GM18873 (cell line): Measurements from ENCODE around the gene SLC30A2.

Source experiments
- ATAC-seq: cut with Tn5 transposase; IDR thresholded peaks from one replicate; pipeline ENCODE4 v1.9.1; 2021; ENCODE audit warnings: mild to moderate bottlenecking, moderate library complexity, moderate number of reproducible peaks; ENCODE audit not compliant: unreplicated experiment, low FRiP score

The SLC30A2 gene

DNA sequence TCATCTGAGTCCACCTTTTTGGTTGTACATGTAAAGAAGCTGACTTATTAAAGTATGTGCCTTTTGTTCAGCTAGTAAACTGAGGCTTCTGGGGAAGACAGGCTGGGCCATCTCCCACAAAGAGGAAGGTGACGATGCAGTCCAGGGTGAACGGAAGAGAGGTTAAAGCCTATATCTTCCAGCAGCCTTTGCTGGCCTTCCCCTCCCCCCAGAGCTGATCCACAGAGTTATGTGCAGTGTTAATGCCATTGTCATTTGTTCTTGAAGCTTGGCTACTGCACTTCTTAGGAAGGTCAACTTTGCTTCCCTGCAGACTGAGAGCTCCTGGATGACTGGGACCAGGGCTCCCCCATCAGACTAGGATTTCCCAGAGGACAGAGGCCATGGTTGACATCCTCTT is 2.2 kb downstream of the SLC30A2 start:
- no peak for ATAC-seq

DNA sequence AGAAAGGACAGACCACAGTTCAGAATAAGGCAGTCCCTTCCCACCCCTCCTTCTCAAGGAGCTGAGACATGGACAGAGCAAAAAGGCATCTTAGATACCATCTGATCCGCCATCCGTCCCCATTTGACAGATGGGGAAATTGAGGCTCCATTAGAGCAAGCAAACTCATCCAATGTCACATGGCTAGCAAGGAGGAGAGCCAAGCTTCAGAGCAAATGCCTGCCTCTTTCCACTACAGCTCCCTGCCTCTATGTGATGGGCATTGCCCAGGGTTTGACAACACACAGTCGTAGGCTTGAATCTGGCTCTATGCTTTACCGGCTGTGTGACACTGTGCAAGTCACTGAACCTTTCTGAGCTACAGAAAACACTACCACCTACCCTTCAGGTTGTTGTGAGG is 3.9 kb downstream of the SLC30A2 start:
- no peak for ATAC-seq

DNA sequence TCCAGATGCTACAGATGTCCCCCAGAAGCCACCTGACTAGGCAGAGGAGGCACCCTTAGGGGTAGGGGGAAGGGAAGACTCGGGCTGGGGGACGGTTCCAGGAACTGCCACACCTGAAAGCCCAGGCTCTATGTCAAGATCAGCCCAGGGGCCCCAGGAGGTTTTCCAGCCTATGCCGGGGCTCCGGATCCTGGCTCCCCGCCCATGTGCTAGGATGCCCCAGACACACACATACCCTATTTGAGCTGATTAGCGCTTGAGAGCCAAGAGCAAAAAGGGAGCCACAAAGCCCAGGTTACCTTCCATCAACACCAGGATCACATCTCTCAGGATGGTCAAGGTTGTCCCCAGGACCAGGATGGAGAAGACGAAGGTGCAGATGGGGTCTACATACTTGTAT is 4.5 kb downstream of the SLC30A2 start:
- ATAC-seq: no peak

DNA sequence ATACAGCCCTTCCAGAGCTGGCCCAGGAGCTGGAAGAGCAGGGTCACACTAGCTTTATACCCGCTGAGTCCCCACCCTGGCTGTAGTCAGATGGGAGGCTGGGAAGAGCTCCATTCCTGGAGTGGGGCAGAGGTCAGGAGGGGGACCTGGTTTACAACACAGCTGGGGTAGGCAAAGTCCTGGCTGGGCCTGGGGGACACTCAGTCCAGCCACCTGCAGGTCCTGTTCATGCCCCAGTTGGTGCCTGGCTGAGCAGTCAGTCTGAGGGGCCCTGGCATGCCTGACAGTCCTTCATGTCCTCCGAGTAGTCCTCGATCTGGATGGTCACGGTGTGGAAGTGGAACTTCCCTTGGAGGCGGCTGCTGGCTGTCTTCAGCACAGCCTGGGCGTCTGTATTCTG is 7.0 kb downstream of the SLC30A2 start:
- no peak for ATAC-seq

DNA sequence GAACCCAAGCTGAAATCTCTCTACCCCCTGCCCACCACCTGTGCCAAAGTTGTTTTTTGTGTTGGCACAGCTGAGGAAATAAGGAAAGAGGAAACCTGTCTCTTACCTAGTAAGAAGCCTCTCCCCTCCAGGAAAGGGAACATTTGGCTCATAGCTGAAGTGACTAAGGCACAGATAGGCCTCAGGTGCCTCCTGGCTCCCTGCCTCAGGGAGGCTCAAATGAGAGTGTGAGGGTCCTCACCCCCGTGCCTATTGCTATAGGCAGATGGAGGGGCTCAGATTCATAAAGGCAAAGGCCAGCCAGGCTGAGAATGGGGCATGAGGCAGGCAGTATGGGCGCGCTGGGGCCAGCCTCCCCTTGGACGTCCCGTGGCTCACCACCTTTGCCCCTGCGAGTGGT is 7.4 kb downstream of the SLC30A2 start:
- ATAC-seq: no peak

DNA sequence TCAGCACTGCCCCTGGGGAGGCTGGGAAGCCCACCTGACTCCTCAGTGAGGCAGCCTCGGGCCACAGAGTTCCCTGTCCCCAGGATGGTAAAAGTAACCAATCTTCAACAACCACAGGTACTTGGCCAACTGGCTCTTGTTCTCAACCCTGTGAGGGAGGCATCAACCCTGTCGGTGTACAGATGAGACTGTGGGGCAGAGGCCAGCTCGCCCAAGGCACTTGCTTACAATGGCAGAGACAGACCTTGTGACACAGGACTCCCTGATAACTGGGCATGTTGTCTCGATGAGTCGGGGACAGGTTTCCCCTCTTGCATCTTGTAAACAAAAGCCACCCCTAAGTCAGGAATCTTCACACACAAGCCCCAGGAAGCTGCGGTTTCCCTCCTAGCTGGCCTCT is 8.0 kb downstream of the SLC30A2 start:
- ATAC-seq: no peak

DNA sequence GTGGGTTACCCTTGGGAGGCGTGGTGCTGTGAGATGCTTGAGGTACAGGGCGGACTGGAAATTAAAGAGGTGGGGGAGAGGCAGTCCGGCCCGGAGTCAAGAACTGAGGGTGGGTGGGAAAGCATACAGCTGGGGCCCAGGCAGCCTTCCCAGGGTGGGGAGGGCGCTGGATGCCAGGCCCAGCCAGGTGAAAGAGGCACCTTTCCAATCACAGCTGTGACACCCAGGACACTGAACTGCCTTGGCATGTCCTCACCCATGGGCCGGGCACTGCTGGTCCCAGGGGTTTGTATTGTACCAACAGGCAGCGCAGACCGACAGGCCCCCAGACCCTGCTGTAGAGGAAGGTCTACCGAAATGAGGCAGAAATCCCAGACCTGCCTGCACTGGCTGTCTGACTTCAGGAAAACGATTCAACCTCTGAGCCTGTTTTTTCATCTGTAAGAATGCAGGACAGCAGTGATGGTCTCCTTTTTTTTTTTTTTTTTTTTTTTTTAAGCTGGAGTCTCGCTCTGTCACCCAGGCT is 9.1 kb downstream of the SLC30A2 start:
- no peak for ATAC-seq

DNA sequence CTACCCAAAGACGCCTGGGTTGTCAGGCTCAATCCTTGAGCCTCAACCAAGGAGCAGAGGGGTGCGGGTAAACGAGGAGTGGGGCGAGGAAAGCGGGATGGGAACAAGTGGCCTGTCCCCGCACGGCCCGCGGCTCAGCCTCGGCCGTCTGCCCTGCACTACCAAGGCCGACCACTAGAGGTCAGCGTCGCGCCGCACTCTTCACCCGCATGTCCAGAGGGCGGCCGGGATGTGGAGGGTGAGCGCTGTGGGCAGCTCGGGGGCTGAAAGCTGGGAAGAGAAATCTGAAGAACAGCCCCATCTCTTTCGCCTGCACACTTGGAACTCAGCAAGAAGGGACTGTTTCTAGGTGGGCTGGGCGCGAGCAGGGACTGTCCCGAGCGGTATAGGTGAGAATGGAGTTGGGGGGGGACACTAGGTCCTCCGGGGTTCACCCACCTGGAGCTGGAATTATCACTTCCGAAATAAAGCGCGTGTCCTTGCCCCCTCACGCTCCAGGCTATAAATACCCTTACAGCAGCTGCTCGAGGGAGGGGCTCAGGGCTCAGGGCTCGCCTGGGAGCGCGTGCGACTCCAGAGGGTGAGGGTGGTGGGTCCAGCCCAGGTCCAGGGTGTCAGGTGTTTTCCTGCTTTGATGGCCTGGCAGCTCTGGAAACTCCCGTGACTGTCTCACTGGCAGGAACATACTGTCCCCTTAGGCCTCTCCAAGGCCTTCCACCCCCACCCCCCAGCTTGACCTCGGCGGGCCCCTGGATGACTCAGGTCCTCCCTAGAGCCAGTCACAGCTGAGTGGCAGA is 9.8 kb downstream of the SLC30A2 start:
- ATAC-seq: peak; percentile 52

DNA sequence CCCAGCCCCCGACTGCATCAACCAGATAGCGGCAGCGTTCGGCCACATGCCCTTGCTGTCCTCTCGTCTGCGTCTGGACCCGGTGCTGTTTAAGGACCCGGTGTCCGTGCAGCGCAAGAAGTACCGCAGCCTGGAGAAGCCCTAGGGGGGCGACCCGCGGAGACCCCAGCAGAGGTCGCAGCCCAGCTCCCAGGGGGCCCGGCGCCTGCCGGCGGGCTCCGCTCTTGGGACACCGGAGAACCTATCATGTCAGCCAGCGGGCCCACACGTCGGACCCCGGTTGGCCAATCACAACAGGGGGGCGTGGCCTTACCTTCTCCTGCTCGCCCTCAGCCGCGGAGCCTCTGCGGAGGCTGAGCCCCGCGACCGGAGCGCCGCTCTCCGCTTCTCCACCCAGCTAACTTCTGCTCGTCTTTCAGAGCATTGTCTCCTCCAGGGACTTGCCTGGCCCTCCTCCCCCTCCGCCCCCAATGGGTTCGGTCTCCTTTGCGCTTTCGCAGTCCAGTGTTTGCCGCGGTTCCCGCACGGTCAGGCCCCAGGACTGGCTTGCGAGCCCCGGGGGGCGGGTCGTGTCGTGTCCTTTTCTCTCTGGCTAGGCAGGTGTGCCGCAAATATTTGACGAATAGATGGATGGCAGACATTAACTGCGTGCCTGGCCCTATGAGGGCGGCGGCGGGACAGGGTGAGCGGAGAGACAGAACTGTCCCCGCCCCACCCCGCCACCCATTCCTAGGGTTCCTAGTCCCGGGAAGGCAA is 10.5 kb downstream of the SLC30A2 start:
- ATAC-seq: peak; percentile 68

DNA sequence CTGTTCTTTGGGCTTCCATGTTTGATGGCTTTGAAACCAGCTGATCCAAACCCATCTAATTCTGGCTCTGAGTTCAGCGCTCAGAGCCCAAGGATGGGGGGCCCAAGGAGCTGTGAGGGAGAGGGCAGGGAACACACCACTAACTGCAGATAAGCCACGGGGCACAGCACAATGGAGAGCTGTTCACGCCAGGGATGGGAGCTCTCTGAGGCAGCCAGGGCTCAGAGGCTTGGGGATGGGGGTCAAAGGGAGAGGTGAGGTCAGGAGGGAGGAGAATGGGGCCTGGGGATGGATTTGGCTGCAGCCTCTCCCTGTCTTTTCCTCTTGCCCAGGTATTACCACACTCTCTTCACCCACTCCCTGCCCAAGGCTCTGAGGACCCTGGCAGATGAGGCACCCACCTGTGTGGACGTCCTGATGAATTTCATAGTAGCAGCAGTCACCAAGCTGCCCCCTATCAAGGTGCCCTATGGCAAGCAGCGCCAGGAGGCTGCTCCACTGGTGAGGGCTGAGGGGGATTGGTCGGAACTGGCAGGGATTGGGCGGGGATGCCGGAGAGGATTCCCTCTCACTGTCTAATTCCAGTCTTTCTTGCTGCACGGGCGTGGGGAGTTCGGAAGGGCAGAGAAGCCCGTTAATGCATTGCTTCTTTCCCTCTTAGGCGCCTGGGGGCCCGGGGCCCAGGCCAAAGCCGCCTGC is 11.3 kb downstream of the SLC30A2 start:
- no peak for ATAC-seq

DNA sequence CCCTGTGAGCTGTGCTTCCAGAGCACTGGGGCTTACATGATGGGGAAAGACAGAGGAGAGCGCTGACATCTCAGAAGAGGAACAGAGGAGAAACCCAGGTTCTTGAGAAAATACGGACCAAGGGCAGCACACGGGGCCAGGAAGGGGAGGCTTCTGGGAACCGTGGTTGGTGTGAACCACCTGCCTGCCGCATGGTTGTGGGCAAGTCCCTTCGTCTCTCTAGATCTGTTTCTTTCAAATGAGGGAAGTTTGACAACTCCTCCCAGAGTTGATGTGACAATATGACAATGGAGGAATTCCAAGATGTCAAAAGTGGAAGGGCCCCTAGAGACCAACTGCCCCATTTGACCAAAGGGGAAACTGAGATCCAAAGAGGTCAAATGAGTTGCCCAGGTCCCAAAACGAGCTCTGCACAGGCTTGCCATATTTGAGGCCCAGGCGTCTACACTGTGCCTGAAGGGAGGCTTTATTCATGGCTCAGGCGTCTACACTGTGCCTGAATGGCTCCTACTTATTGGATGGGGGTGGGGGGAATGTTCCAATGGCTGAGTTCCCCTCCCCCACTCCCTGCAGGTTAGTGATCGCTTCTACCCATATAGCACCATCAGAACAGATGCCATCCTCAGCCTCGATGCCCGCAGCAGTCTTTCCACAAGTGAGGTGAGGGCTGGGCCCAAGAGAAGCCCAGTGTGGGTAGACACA is 13.1 kb downstream of the SLC30A2 start:
- ATAC-seq: no peak

DNA sequence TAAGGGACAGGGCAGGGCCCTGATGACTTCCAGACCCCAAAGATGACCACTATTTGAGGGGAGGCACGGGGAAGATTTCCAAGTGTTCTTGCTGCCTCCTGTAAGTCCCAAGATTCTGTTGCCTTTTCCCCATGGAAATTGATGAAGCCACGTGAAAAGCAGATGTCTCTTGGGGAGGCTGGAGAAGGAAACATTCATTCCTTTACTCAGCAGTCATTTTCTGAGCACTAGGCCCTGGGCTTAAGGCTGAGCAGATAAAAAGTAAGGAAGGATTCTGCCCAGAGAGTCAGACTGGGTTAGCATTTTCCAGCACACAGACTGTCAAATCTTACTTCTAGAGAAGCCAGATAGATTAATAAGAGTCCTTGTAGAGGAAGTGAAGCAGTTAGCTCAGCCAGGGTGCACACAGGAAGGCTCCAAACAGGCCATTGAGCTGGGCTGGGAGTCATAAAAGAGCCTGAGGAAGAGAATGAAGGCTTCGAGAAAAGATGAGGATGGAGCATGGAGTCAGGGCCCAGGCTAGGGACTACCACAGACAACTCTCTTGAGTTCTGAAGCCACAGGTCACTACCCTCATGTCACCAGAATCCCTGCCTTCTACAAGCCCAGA is 14.2 kb downstream of the SLC30A2 start:
- no peak for ATAC-seq

DNA sequence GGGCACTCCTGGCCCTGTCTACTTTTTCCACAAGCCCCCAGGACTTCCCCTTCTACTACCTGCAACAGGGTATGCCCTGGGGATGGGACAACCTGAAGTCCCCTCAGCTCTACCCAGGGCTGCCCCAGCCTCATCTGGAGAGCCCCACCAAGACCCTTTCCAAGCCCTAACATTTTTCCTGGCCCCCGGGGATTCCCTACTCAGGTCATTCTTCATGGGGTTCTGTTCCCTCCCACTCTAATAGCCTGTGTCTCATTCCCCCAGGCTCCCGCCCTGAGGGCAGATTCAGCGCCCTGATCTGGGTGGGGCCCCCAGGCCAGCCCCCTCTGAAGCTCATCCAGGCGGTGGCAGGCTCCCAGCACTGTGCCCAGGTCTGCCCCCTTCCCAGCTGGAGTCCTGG is 14.7 kb downstream of the SLC30A2 start:
- ATAC-seq: no peak

DNA sequence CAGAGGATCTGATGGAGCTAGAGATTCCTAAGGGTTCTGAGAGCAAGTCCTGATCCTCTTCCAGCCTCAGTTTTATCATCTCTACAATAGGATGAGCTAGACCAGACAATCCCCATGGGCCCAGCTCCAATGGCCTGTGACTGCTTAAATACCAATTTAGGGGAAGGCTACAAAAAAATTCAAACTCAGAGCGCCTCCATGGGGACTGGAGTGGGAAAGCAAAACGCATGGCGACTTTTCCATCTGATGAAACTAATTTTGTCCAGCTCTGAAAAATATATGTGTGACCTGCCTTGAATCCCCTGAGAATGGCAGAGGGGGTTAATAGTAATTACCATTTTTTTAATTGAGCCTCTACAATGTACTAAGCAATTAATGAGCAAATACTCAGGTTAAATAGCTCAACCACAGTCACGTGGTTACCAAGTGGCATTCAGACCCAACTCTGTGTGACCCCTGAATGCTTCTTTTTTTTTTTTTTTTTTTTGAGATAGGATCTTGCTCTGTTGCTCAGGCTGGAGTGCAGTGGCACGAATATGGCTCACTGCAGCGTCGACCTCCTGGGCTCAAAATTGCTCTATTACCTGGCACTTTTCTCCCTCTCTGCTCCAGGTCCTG is 15.9 kb downstream of the SLC30A2 start:
- ATAC-seq: no peak

DNA sequence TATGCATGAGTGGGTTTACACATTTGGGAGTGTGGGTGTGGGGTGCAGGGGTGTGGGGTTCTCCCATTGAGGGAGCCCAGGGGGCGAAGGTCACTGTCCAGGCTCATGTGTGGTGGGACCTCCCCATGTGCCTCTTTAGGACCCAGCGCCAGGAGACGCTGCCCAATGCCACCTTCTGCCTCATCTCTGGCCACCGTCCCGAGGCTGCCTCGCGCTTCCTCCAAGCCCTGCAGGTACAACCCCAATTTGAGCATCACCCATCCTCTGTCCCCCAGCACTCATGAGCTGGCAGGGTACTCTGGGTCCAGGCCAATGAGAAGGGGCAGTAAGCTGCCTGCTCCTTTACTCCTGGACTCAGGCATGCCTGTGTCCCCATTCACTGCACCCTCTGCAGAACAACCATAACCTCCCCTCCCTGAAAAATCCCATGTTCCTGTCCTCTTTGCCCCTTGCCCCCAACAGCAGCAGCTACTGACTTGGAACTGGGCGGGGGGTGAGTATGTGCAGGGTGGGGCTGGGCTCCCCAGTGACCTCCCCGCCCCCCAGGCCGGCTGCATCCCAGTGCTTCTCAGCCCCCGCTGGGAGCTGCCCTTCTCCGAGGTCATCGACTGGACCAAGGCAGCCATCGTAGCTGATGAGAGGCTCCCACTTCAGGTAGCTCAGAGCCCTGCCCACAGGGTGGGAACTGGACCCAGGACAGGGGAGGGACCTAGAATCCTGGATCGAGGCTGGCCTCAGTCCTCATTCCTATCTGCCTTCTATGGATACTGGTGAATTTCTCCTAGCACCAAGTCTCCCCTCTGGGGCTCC is 16.7 kb downstream of the SLC30A2 start:
- ATAC-seq: no peak

DNA sequence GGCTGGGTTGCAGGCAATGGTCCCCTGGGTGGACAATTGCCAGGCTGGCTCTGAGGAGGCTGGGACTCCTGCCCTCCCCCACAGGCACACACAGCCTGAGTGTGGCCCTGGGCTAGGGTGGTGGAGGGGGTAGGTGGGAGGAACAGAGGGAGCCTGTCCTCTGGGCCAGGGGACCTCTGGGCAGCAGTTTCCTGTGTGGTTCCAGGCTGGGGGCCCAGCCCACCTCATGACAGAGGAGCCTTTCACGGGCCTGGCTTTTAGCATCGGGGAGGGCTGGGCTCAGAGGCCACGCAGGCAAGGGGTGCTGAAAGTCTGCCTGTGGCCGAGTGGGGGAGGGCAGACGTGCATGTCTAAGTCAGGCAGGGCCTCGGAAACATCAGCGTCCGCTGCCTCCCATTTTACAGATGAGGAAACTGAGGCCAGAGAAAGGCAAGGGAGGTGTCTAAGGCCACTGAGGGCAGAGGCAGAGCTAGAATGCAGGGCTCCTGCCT is 17.4 kb downstream of the SLC30A2 start:
- ATAC-seq: no peak

DNA sequence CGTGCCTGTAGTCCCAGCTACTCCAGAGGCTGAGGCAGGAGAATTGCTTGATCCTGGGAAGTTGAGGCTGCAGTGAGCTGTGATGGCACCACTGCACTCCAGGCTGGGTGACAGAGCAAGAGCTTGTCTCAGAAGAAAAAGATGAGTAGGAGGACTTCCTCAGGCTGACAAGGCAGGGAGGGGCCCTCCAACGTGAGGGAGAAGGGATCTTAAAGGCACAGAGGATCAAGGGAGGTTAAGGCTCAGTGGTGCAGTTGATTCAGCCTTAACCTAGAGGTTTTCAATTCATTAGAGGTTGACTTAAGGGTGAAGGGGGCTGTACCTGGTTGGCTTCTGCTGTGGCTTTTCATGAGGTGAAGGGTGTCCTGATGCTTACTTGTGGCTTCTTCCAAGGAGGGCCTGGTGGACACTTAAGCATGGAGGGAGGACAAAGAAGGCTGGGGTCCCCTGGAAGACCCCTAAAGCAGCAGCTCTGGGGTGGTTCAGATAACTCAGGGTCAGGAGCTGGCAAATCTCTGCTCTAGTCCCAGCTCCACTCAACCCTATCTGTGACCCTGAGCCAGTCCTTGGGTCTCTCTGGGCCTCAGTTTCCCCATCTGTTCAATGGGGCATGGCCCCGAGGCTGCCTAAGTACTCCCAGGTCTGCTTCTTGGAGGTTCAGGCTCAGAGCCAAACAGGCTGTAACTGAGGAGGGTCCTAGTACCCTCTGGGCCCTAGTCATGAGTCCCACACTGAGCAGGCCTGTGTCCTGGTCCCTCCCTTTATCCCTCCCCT is 18.0 kb downstream of the SLC30A2 start:
- no peak for ATAC-seq

DNA sequence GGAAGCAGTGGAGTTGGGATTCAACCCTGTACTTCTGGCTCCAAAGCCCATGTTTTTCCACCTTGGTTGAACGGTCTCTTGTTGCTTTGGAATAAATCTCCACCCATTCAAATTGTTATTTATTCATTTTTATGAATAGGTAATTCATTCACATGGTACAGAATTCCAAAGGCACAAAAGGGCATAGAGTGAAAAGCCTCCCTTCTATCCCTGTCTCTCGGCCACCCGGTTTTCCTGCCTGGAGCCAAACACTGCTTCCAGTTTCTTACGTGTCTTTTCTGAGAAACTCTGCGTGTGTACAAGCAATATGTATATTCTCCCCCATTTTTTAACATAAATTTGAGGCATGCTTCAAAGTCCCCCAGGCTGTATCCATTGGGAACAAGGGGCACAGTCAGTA is 20.4 kb downstream of the SLC30A2 start:
- no peak for ATAC-seq
